K562 (cell line): ENCODE results near the gene CD96. TPM values are rescaled to one million over a fixed set of nuclear protein-coding genes. Genes with fewer than 3 reads are reported as not detected.

Experiments
- ATAC-seq: fragments of 200-7000 bp; cut with Tn5 transposase; 3 replicates; pipeline ENCODE4 v1.9.1; 2020; ENCODE audit warnings: moderate library complexity
- BruUV-seq: library from RNA; stranded (reverse); fragments of 400-500 nt; replicated peaks from 2 replicates; lab custom pipeline; 2021; lab: Mats Ljungman, UMichigan
- CTCF ChIA-PET: fragments of 300-600 bp; formaldehyde crosslinking; extraction: SDS; loops from one replicate; lab custom pipeline; 2021; ENCODE audit warnings: low intra/inter-chr PET ratio; lab: Yijun Ruan, JAX
- POLR2A ChIA-PET: fragments of 300-600, 350-650 bp; sonication (Branson Sonifier 250); formaldehyde crosslinking; extraction: SDS; loops from one replicate; lab custom pipeline; 2021; ENCODE audit warnings: antibody characterized with exemption, inconsistent platforms; lab: Yijun Ruan, JAX
- DNase-seq, 4 experiments: peaks; one replicate each; pipeline versions ENCODE4 v3.0.0 to v3.0.0-alpha.2; 2011 to 2018; ENCODE audit warnings: low spot score in 3 of 4, mixed read lengths in 3 of 4; ENCODE audit errors: extremely low read depth in 1 of 4
- FAIRE-seq: peaks from 2 replicates; lab custom pipeline; 2011; peaks lifted over from hg19 to GRCh38; lab: Jason Lieb, UNC
- H2AFZ ChIP-seq: 2 replicates; pipeline ENCODE4 v1.6.0; 2011; ENCODE audit warnings: low read depth, low read length, control low read depth, inconsistent platforms
- H3K27ac ChIP-seq: fragments of 200-600 bp; 3 replicates; pipeline ENCODE4 v1.8.0; 2011; ENCODE audit warnings: low read depth, mild to moderate bottlenecking, control low read depth, inconsistent platforms, low read length, moderate library complexity, mixed read lengths; ENCODE audit errors: extremely low read depth
- H3K27me3 ChIP-seq, 2 experiments: fragments of 300-600 bp in 1 of 2; 2 replicates in 1 of 2; 3 replicates in 1 of 2; pipeline versions ENCODE4 v1.6.0 to v1.8.0; 2011; ENCODE audit warnings: inconsistent platforms in 2 of 2, low read length in 2 of 2, mild to moderate bottlenecking in 1 of 2, mixed read lengths in 1 of 2, moderate library complexity in 1 of 2; ENCODE audit not compliant: control insufficient read depth in 2 of 2, insufficient read depth in 2 of 2
- H3K36me3 ChIP-seq: fragments of 300-600 bp; 3 replicates; pipeline ENCODE4 v1.8.0; 2011; ENCODE audit warnings: mild to moderate bottlenecking, low read length, inconsistent platforms; ENCODE audit not compliant: control insufficient read depth, insufficient read depth
- H3K4me1 ChIP-seq, 2 experiments: fragments of 200-600 bp in 1 of 2; replicated peaks in 1 of 2; 2 replicates in 1 of 2; 3 replicates in 1 of 2; pipeline versions ENCODE4 v1.5.1 to v1.8.0; 2011; ENCODE audit warnings: inconsistent platforms in 2 of 2, low read length in 2 of 2, mild to moderate bottlenecking in 1 of 2, mixed read lengths in 1 of 2, moderate library complexity in 1 of 2; ENCODE audit not compliant: control insufficient read depth in 2 of 2, insufficient read depth in 2 of 2
- H3K4me2 ChIP-seq: 2 replicates; pipeline ENCODE4 v1.6.1; 2011; ENCODE audit warnings: low read length, control low read depth, inconsistent platforms, mixed read lengths; ENCODE audit not compliant: insufficient read depth
- H3K4me3 ChIP-seq: fragments of 200-600 bp; sonication (generic), shearing (Covaris generic); 2 replicates; pipeline ENCODE4 v1.5.1; 2016; ENCODE audit warnings: control low read depth, inconsistent platforms
- H3K79me2 ChIP-seq: fragments of 200-600 bp; 3 replicates; pipeline ENCODE4 v1.8.0; 2011; ENCODE audit warnings: low read length, inconsistent platforms; ENCODE audit not compliant: control insufficient read depth, insufficient read depth
- H3K9ac ChIP-seq, 2 experiments: 2 replicates each; pipeline versions ENCODE4 v1.6.0 to v1.6.1; 2011; ENCODE audit warnings: low read depth in 2 of 2, low read length in 2 of 2, control low read depth in 1 of 2, inconsistent platforms in 1 of 2, mild to moderate bottlenecking in 1 of 2, mixed read lengths in 1 of 2; ENCODE audit not compliant: insufficient read depth in 1 of 2
- H3K9me1 ChIP-seq: one replicate; pipeline ENCODE4 v1.6.0; 2011; ENCODE audit warnings: inconsistent platforms, mild to moderate bottlenecking, low read length, moderate library complexity; ENCODE audit not compliant: control insufficient read depth, insufficient read depth
- H3K9me3 ChIP-seq: replicated peaks from 2 replicates; pipeline ENCODE4 v1.5.1; 2011; ENCODE audit warnings: low read depth, low read length, inconsistent platforms; ENCODE audit not compliant: control insufficient read depth, insufficient read depth
- H4K20me1 ChIP-seq: replicated peaks from 2 replicates; pipeline ENCODE4 v1.6.1; 2011; ENCODE audit warnings: low read length, inconsistent platforms, mixed read lengths; ENCODE audit not compliant: control insufficient read depth, insufficient read depth
- CC2D1A ChIP-seq: fragments of 450-650 bp; IDR thresholded peaks from 2 replicates; pipeline ENCODE4 v1.6.1; 2017; ENCODE audit warnings: mild to moderate bottlenecking
- CREBBP ChIP-seq: IDR thresholded peaks from one replicate; pipeline ENCODE4 v1.6.1; 2012; ENCODE audit warnings: low read depth, mild to moderate bottlenecking, control low read depth, inconsistent platforms, low read length
- FUS ChIP-seq: fragments of 200-400 bp; formaldehyde crosslinking; optimal IDR thresholded peaks from 2 replicates; pipeline ENCODE3; 2017; ENCODE audit warnings: low read depth, low read length
- HNRNPK ChIP-seq: fragments of 200-400 bp; formaldehyde crosslinking; IDR thresholded peaks from one replicate; pipeline ENCODE4 v1.6.1; 2018; ENCODE audit warnings: mild to moderate bottlenecking, low read depth, low read length; ENCODE audit not compliant: poor library complexity, severe bottlenecking
- KDM2B ChIP-seq: fragments of 250-450 bp; sonication (Bioruptor Pico); IDR thresholded peaks from 2 replicates; pipeline ENCODE4 v1.8.0; 2021; ENCODE audit warnings: mild to moderate bottlenecking, moderate library complexity
- KHSRP ChIP-seq: fragments of 450-650 bp; IDR thresholded peaks from 2 replicates; pipeline ENCODE4 v1.6.1; 2017
- L3MBTL2 ChIP-seq: fragments of 450-650 bp; IDR thresholded peaks from 2 replicates; pipeline ENCODE4 v1.6.1; 2016; ENCODE audit warnings: mild to moderate bottlenecking, moderate library complexity
- MAZ ChIP-seq, 2 experiments: fragments of 450-650 bp in 1 of 2; sonication (generic) in 1 of 2; formaldehyde crosslinking; IDR thresholded peaks in 1 of 2; conservative IDR thresholded peaks in 1 of 2; 2 replicates each; pipeline versions ENCODE4 v1.4.0 to v1.5.0; 2020; ENCODE audit warnings: mild to moderate bottlenecking in 1 of 2, missing genetic modification reagents in 1 of 2
- MECOM ChIP-seq: fragments of 250-450 bp; sonication (Bioruptor Pico); IDR thresholded peaks from 2 replicates; pipeline ENCODE4 v1.8.0; 2022; ENCODE audit warnings: inconsistent platforms
- NEUROD1 ChIP-seq: fragments of 150-350 bp; IDR thresholded peaks from 2 replicates; pipeline ENCODE4 v1.6.1; 2014; ENCODE audit warnings: borderline replicate concordance, low read length, low read depth; ENCODE audit not compliant: partially characterized antibody
- ZNF274 ChIP-seq: IDR thresholded peaks from 2 replicates; pipeline ENCODE4 v1.6.1; 2011; ENCODE audit warnings: low read depth, mild to moderate bottlenecking, low read length, moderate library complexity, borderline replicate concordance
- ZNF76 ChIP-seq: fragments of 250-450 bp; sonication (Bioruptor Pico); IDR thresholded peaks from 2 replicates; pipeline ENCODE4 v1.4.0; 2020; ENCODE audit warnings: mild to moderate bottlenecking, moderate library complexity, borderline replicate concordance
- WGBS: fragments of 100-300 bp; shearing (Covaris generic); methylation state at CpG from one replicate; pipeline ENCODE4 v1.1.6; 2016; ENCODE audit warnings: low coverage, mixed read lengths; ENCODE audit not compliant: insufficient coverage; ENCODE audit errors: missing lambda C conversion rate; 5-methylcytosine and 5-hydroxymethylcytosine counted together
- in situ Hi-C: fragments of 300-500 bp; cut with MboI; formaldehyde crosslinking; loops from 4 replicates; pipeline ENCODE4 v1.15.0; 2018; ENCODE audit warnings: inconsistent platforms, mixed read lengths
- intact Hi-C: fragments of 100-400 bp; cut with micrococcal nuclease; formaldehyde crosslinking; loops from 2 replicates; pipeline ENCODE4 v1.14.2; 2022
- polyA plus RNA-seq, 8 experiments: library from polyadenylated mRNA; depleted of rRNA in 4 of 8; stranded (reverse) in 5 of 8; unstranded in 3 of 8; fragments of >200 nt; fragmentation: Nextera tagmentation in 2 of 8; fragmentation: Illumina TruSeq in 1 of 8; extraction: Ambion mirVana in 2 of 8; extraction: Trizol in 1 of 8; gene quantifications; 2 replicates each; pipeline versions ENCODE4 v1.2.1 to v1.2.3, GENCODE V29; 2011 to 2014; ENCODE audit warnings: inconsistent platforms in 1 of 8, missing spikeins in 1 of 8
- total RNA-seq, 7 experiments: library from RNA; depleted of rRNA in 6 of 7; stranded (reverse); fragments of >200 nt in 6 of 7; fragmentation: Illumina TruSeq in 2 of 7; extraction: Trizol in 2 of 7; gene quantifications; 2 replicates each; pipeline versions ENCODE4 v1.2.1 to v1.2.3, GENCODE V29; 2011 to 2021; ENCODE audit warnings: low replicate concordance in 1 of 7
- TF ChIP-seq, protein P1 (sequence below), 3 experiments: fragments of 200-800 bp in 1 of 3; sonication (Bioruptor generic) in 1 of 3; sonication (generic) in 1 of 3; formaldehyde crosslinking in 1 of 3; IDR thresholded peaks; 2 replicates each; pipeline versions ENCODE4 v1.6.1 to v1.8.0; 2016 to 2022; ENCODE audit warnings: mild to moderate bottlenecking in 2 of 3, missing compliant biosample characterization in 2 of 3, missing genetic modification characterization in 2 of 3, missing genetic modification reagents in 1 of 3
- TF ChIP-seq, protein P2 (sequence below): sonication (generic); formaldehyde crosslinking; IDR thresholded peaks from 2 replicates; pipeline ENCODE4 v1.8.0; 2022; ENCODE audit warnings: mild to moderate bottlenecking, missing genetic modification reagents
- TF ChIP-seq, protein P3 (sequence below): sonication (generic); formaldehyde crosslinking; IDR thresholded peaks from 2 replicates; pipeline ENCODE4 v1.8.1; 2023; ENCODE audit warnings: mild to moderate bottlenecking, missing genetic modification reagents, moderate library complexity
- TF ChIP-seq, protein P4 (sequence below): fragments of 250-450 bp; sonication (Bioruptor Pico); IDR thresholded peaks from 2 replicates; pipeline ENCODE4 v1.8.0; 2021; ENCODE audit warnings: mild to moderate bottlenecking, moderate library complexity

Gene CD96
- total and polyA plus RNA-seq, 9 of the 15 experiments (the other 6 are each of a cell fraction or from before 2014, with no cell fraction given): 0.32 to 5.7 (median 1.2) TPM

DNA sequence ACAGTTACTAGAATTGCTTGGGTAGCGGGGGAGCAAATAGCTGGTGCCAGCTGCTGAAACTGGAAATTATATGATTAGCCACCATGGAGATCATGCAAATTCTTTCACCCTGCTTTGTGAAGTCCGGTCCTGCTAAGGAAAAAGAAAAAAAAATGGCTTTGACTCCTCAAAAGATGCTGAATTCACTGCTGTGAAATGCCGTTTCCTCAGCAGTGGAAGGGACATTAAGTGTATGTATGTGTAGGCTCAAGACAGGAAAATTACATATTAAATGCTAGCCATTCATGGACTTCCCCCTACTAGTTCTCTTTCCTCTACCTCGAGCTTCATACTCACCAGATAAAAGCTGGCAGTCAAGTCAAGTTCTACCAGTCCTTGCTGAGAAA lies 135.0 kb downstream of the CD96 start (continued):
- TF ChIP-seq, protein P1, sequence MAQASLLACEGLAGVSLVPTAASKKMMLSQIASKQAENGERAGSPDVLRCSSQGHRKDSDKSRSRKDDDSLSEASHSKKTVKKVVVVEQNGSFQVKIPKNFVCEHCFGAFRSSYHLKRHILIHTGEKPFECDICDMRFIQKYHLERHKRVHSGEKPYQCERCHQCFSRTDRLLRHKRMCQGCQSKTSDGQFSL (CRISPR knock-in tag; IDR thresholded peaks at IDR 0.05): no peak
- TF ChIP-seq, protein P1 (tag; IDR thresholded peaks at IDR 0.05): no peak
- TF ChIP-seq, protein P2, sequence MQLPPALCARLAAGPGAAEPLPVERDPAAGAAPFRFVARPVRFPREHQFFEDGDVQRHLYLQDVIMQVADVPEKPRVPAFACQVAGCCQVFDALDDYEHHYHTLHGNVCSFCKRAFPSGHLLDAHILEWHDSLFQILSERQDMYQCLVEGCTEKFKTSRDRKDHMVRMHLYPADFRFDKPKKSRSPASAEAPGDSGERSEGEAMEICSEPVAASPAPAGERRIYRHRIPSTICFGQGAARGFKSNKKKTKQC (CRISPR knock-in tag): no peak
- TF ChIP-seq HNRNPK: no peak
- TF ChIP-seq KHSRP: no peak
- no peak for TF ChIP-seq MAZ (CRISPR knock-in tag; conservative IDR thresholded peaks at IDR 0.05 in 1 of 2, IDR thresholded peaks at IDR 0.05 in 1 of 2)

DNA sequence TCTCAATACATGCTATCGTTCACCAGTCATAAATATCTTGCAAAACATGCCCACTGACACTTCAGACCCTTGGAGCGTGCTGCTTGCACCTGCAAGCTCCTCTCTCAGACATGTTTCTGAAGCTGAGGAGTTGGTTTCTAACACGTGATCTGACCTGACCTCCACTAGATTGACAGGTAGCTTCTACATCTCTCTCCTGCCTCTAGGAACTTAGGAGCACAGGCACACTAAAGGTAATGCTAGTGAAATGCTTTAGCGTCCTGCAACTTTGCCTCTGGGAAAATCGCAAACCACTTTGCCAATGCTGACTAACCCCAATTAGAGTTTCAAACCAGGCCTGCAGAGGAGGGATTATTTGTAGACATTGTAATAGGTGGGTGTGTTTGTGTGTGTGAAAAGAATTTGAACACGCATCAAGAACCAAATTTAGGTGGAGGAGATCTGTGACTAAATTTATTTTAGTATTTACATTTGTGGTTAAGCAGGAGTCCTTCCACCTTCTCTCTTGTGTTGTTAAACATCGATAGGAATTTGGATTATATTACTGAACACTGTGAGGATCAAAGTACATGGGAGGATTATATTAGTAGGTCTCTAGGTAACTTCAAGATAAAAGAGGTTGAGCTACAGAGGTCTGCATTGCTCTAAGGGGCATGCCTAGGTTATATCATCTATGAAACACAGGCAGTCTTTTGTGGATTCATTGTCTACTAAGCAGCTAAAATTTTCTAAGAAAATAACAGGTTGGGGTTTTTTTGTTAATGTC lies 139.8 kb downstream of the CD96 start:
- Histone ChIP-seq H3K4me2 (no peak overlapping the region), H2AFZ (no peak overlapping the region), H3K27ac (no peak overlapping the region), H3K79me2 (no peaks in the 10 kb centered on the region), H3K9me1 (no peaks in the 10 kb centered on the region), H4K20me1 (no peaks in the 10 kb centered on the region), H3K4me3 (no peak overlapping the region), H3K4me1 (no peaks in the 10 kb centered on the region), H3K27me3 (no peaks in the 10 kb centered on the region), H3K9ac (no peak overlapping the region), H3K9me3 (no peaks in the 10 kb centered on the region), H3K36me3 (no peaks in the 10 kb centered on the region)
- BruUV-seq: no TSS peak
- intact Hi-C loops (no loop called here), in situ Hi-C loops (no loop called here)
- no peak for ATAC-seq
- TF ChIP-seq MECOM (CRISPR knock-in tag): no peak
- no peak for TF ChIP-seq KDM2B (CRISPR knock-in tag)
- no peak for TF ChIP-seq ZNF274
- TF ChIP-seq, protein P3, sequence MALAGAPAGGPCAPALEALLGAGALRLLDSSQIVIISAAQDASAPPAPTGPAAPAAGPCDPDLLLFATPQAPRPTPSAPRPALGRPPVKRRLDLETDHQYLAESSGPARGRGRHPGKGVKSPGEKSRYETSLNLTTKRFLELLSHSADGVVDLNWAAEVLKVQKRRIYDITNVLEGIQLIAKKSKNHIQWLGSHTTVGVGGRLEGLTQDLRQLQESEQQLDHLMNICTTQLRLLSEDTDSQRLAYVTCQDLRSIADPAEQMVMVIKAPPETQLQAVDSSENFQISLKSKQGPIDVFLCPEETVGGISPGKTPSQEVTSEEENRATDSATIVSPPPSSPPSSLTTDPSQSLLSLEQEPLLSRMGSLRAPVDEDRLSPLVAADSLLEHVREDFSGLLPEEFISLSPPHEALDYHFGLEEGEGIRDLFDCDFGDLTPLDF (CRISPR knock-in tag): no peak
- TF ChIP-seq ZNF76 (CRISPR knock-in tag): no peak
- no peak for TF ChIP-seq NEUROD1
- TF ChIP-seq, protein P4, sequence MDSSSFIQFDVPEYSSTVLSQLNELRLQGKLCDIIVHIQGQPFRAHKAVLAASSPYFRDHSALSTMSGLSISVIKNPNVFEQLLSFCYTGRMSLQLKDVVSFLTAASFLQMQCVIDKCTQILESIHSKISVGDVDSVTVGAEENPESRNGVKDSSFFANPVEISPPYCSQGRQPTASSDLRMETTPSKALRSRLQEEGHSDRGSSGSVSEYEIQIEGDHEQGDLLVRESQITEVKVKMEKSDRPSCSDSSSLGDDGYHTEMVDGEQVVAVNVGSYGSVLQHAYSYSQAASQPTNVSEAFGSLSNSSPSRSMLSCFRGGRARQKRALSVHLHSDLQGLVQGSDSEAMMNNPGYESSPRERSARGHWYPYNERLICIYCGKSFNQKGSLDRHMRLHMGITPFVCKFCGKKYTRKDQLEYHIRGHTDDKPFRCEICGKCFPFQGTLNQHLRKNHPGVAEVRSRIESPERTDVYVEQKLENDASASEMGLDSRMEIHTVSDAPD (CRISPR knock-in tag): no peak
- TF ChIP-seq CC2D1A: no peak
- no peak for TF ChIP-seq CREBBP
- no peak for TF ChIP-seq FUS
- TF ChIP-seq L3MBTL2: no peak
- 7% methylated on average over 5 of the region's 7 CpGs for WGBS
- no peak for FAIRE-seq
- ChIA-PET POLR2A (no interaction called here), CTCF (no interaction called here)
- DNase-seq: no peak
